BE2C (cell line): Measurements from ENCODE around the gene CRHR1.

Experiments
- DNase-seq: peaks from one replicate; pipeline ENCODE4 v3.0.0-alpha.2; 2020
- H3K27me3 ChIP-seq: fragments of 250-450 bp; sonication (Bioruptor Pico); 2 replicates; pipeline ENCODE4 v1.5.1; 2020; ENCODE audit warnings: mild to moderate bottlenecking
- H3K36me3 ChIP-seq: fragments of 250-450 bp; sonication (Bioruptor Pico); 2 replicates; pipeline ENCODE4 v1.5.1; 2020; ENCODE audit warnings: mild to moderate bottlenecking
- H3K4me1 ChIP-seq: fragments of 250-450 bp; sonication (Bioruptor Pico); 2 replicates; pipeline ENCODE4 v1.5.1; 2020
- H3K4me3 ChIP-seq: 2 replicates; pipeline ENCODE4 v1.5.1; 2011; ENCODE audit warnings: low read depth, low read length
- H3K9me3 ChIP-seq: fragments of 250-450 bp; sonication (Bioruptor Pico); 2 replicates; pipeline ENCODE4 v1.5.1; 2020
- TF ChIP-seq, protein P1 (sequence below): IDR thresholded peaks from 2 replicates; pipeline ENCODE4 v1.5.1; 2012; ENCODE audit warnings: mild to moderate bottlenecking, low read depth, low read length

Gene CRHR1

DNA sequence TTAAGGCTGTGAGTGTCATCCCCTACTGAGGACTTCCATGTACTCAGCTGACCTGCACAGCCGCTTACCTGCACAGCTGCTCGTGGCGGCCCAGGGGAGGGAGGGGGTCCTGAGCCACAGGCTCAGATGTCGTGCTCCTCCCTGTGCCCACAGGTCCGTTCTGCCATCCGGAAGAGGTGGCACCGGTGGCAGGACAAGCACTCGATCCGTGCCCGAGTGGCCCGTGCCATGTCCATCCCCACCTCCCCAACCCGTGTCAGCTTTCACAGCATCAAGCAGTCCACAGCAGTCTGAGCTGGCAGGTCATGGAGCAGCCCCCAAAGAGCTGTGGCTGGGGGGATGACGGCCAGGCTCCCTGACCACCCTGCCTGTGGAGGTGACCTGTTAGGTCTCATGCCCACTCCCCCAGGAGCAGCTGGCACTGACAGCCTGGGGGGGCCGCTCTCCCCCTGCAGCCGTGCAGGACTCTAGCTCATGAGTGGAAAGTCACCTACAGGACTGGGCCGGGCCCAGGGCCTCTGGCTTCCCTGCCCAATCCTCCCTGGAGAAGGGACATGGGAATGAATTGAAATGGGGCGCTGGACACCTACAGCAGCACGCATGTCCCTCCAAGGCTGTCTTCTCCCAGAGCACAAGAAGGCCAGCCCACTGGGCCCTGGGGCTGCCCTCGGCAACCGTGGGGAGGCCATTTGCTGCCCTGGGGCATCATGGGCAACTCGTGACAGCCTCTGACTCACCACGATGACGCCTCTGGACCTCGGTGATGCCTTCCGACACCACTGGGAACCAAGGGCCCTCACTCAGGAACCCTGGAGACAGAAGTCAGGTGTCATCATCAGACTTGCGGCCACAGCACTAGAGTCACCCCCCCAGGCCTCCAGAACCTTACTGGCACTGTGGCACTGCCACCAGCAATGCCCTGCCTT, 50.6 kb downstream of the CRHR1 start:
- Histone ChIP-seq H3K9me3 (no peaks in the 10 kb centered on the region), H3K27me3 (no peaks in the 10 kb centered on the region)
- no peak for DNase-seq

DNA sequence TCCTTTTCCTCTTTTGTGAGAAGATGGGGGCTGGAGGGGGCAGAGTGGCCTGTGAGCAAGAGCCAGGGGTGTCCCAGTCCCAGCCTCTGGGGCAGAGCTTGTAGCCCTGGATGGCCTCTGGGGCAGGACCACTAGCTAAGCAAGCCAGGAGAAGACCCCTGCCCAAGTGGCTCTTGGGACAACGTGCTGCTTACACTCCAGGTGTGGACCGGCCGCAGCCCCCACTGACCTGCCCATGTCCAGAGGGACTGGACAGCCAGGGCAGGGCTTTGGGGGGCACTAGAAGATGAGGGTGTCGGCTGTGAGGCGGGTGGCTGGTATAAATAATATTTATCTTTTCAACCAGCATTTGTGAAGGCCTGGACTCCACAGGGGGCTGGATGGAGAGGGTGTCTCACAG, 51.4 kb downstream of the CRHR1 start:
- H3K4me3 ChIP-seq, result no peak overlapping the region
- H3K4me1 ChIP-seq, result no peaks in the 10 kb centered on the region
- no peak for DNase-seq
- H3K9me3 ChIP-seq, result no peaks in the 10 kb centered on the region
- TF ChIP-seq, protein P1, sequence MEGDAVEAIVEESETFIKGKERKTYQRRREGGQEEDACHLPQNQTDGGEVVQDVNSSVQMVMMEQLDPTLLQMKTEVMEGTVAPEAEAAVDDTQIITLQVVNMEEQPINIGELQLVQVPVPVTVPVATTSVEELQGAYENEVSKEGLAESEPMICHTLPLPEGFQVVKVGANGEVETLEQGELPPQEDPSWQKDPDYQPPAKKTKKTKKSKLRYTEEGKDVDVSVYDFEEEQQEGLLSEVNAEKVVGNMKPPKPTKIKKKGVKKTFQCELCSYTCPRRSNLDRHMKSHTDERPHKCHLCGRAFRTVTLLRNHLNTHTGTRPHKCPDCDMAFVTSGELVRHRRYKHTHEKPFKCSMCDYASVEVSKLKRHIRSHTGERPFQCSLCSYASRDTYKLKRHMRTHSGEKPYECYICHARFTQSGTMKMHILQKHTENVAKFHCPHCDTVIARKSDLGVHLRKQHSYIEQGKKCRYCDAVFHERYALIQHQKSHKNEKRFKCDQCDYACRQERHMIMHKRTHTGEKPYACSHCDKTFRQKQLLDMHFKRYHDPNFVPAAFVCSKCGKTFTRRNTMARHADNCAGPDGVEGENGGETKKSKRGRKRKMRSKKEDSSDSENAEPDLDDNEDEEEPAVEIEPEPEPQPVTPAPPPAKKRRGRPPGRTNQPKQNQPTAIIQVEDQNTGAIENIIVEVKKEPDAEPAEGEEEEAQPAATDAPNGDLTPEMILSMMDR, result no peak
- no peaks in the 10 kb centered on the region for H3K27me3 ChIP-seq
- H3K36me3 ChIP-seq, result no peaks in the 10 kb centered on the region

More for the DNA sequence above, 50.6 kb downstream of the CRHR1 start:
- no peak overlapping the region for H3K4me3 ChIP-seq
- no peaks in the 10 kb centered on the region for H3K36me3 ChIP-seq
- TF ChIP-seq, protein P1, result no peak
- H3K4me1 ChIP-seq, result no peaks in the 10 kb centered on the region

DNA sequence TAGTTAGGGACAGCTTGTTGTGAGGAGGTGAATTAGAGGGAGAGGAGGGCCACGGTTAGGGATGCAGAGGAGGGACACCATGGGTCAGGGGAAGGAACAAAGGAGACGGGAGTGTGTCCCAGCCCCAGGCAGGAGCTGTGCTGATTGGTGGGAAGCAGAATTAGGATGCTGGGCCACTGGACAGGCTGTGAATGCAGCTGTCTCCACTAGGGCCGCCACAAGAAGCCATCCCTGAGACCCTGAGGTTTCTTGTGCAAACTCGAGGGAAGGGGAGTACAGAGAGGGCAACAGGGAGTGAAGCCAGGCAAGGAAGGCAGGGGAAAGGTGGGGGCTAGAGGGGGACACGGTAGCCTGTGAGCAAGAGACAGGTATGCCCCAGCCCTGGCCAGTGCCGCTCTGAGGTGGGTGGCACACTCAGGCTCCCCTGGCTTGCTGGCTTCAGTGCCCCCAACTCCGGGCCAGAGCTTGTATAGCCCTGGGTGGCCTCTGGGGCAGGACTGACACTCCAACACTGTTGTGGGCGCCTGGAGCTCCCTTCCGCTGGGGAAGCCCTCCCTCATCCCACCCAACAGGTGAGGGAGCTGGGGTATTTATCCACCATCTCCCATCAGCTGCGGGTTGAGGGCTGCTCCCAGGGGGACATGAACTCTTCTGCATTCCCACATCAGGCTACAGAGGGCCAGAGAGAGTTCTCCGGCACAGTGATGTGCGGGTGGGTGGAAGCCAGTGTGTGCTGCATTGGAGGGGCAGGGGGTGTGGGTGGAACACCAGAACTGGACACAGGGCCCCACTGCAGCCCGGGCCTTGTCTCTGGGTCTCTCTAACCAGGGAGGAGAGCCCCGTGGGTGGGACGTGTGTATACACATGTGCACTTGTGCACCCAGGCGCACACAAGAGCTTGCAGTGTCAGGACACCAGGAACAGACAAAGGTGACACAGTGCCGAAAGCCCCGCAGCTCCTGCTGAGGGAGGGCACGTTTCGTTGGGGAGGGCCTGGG, 52.2 kb downstream of the CRHR1 start:
- Histone ChIP-seq H3K9me3 (no peaks in the 10 kb centered on the region), H3K27me3 (no peaks in the 10 kb centered on the region), H3K36me3 (no peaks in the 10 kb centered on the region), H3K4me1 (no peaks in the 10 kb centered on the region), H3K4me3 (no peak overlapping the region)
- TF ChIP-seq, protein P1, result no peak
- no peak for DNase-seq

DNA sequence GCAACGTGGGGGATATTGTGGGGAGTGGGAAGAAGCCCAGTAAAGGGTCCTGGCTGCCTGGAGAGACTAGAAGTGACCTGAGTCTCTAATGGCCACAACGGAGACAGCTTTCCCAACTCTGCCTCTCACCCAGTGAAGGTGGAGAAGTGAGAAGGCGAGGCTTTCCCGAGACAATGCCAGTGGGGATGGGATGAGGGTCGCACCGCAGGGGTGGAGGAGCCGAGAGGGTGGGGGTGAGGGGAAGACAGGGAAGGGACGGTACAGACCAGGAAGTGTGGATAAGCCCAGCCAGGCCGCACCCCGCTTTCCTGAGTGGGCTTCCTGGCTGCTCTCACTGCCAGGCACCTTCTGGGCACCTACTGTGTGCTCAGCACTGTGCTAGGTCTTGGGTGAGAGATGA, 53.1 kb downstream of the CRHR1 start:
- Histone ChIP-seq H3K9me3 (no peaks in the 10 kb centered on the region), H3K27me3 (no peaks in the 10 kb centered on the region), H3K36me3 (no peaks in the 10 kb centered on the region), H3K4me3 (no peak overlapping the region), H3K4me1 (no peaks in the 10 kb centered on the region)
- DNase-seq, result no peak
- TF ChIP-seq, protein P1, result no peak

DNA sequence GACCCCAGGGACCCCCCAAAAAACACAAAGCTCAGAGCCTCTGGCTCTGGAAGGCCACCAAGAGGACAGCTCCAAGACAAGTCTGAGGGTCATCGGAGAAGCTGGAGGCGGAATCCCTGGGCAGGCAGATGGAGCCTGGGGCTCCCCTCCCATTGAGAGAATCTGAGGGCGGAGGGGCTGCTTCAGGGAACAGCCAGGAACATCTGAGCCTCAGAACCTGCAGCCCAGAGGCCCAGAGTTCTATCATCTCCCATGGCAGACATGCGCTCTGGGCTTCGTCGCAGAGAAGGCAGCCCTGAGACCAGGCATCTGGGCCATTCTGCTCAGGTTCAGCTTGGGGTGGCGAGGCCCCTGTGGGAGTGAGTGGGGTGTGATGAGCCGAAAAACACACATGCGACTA, 53.5 kb downstream of the CRHR1 start:
- DNase-seq, result no peak
- Histone ChIP-seq H3K9me3 (no peaks in the 10 kb centered on the region), H3K36me3 (no peaks in the 10 kb centered on the region), H3K27me3 (no peaks in the 10 kb centered on the region), H3K4me3 (no peak overlapping the region), H3K4me1 (no peaks in the 10 kb centered on the region)
- TF ChIP-seq, protein P1, result no peak
